Erythroblast (primary cell): ENCODE results near the gene MKI67.
A peak's percentile ranks its signal among the peaks of the same experiment; 100 is the strongest.

Experiments used
- DNase-seq, 2 experiments: peaks; one replicate each; lab custom pipeline; 2025; lab: John Stamatoyannopoulos, UW
- GATA1 ChIP-seq: IDR thresholded peaks from 2 replicates; pipeline ENCODE4 v1.6.1; 2011; ENCODE audit warnings: low read depth, mild to moderate bottlenecking, control low read depth, low read length, moderate library complexity
- POLR2A ChIP-seq: IDR thresholded peaks from 2 replicates; pipeline ENCODE4 v1.6.1; 2011; ENCODE audit warnings: mild to moderate bottlenecking, low read length

The MKI67 gene

DNA sequence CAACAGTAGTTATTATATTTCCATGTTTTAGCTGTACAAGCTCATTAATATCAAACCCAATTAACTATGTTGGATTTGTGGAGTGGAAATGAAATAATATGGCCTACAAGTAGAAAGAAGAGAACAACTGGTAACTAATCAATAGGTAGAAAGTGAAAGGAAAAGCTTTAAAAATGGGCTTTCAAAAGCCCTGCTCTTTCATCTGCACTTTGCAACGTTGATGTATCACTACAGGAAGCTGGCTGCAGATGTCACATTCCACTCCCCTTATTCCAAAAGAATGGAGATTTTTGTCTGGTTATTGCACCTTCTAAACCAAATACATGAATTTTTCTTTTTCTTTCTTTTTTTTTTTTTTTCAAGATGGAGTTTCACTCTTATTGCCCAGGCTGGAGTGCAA lies 11.7 kb upstream of the MKI67 start:
- no peak for DNase-seq
- no peak for TF ChIP-seq POLR2A
- no peak for TF ChIP-seq GATA1

DNA sequence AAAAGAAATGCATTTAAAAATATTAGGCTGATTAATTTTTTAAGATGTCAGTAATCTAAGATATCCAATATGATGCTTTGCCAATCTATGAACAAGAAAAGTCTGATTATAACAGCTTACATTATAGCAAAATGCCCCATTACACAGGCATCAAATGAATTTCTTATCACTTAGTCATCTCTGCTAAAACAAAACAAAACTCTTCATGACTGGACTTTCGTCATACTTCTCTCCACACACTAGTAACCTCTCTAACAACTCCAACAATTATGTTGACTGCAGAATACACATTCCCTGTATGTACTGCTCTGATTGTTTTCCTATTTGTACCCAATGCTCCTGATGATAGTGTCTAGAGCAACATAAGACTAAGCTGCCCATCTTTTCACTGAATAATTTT lies 3.8 kb upstream of the MKI67 start:
- no peak for DNase-seq

DNA sequence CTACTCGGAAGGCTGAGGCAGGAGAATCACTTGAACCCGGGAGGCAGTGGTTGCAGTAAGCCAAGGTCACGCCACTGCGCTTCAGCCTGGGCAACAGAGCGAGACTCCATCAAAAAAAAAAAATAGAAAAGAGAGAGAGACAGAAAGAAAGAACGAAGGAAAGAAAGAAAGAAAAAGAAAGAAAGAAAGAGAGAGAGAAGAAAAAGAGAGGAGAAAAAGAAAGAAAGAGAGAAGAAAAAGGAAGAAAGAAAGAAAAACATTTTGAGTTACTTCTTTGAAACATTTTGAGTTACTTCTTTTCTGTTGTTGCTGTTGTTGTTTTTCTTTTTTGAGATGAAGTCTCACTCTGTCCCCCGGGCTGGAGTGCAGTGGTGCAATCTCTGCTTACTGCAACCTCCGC lies 2.4 kb upstream of the MKI67 start:
- no peak for DNase-seq
- TF ChIP-seq POLR2A: no peak
- TF ChIP-seq GATA1: no peak

More for the DNA sequence above, 3.8 kb upstream of the MKI67 start:
- TF ChIP-seq GATA1 (no peak), POLR2A (no peak)

DNA sequence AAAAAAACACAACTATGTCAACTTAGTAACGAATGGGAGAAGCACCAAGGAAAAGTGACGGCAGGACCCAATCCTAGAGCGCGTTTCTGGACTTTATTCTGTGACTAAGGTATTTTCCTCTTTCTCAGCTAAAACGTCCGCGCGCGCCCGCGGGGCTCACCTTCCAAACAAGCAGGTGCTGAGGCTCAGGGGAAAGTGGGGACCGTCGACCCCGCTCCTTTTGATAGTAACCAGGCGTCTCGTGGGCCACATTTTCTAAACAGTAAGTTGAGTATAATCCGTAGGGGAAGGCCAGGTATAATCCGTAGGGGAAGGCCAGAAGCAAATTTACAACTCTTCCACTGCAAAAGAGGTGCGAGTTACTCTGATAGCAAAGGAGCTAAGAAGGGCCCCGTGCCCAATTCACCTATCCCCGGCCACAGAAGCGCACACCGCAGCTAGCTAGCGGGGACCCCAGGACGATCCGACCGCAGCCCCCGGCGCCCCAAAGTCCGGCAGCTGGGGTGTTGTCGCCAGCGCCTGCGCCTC lies 743 bp downstream of the MKI67 start:
- TF ChIP-seq GATA1 (no peak), POLR2A (no peak)
- peak; percentile 56 to 76 for DNase-seq

DNA sequence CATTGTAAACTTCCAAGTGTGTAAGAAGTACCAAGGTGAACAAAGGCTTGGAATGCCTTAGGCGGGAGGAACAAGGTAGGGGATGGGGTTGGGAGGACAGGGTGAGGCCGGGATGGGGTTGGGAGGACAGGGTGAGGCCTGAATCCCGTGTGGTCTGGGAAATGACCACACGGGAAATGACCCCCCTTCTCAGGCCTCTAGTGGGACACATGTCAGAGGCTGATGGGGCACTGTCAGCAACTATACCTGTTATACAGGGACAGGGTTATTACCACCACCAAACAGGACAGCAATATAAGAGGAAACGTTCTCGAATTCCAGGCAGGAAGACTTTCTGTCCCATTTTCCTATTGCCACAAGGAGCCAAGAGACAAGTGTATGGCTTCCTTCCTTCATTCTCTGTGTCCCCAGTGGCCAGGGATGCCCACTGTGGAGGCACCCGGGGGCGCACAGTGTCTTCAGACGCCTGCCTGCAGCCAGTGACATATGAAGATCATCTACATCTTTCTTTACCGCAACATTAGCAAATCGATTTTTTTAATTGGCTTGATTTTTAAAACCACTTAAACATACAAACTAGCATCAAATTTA lies 1.3 kb downstream of the MKI67 start:
- peak; percentile 48 to 68 for DNase-seq
- no peak for TF ChIP-seq POLR2A
- TF ChIP-seq GATA1: no peak

DNA sequence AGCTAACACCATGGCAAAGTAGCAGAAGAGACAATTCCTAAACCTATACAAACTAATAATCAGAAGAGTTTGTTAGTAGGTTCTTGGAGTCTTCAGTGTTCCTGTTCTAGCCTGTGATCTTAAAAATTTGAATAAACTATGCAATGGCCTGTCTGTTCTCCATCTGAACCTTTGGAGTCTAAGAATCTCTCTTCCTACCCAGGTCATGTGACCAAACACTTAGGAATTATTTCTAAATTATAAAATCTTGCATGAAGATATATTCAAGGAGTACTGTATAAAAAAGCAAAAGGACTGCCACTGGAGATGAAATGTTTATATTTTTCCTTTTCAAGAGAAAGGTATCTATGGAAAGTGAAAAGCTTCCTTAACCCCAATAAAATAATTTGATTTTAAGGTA lies 2.4 kb downstream of the MKI67 start:
- peak in 1 of 2 experiments; percentile 21 for DNase-seq

DNA sequence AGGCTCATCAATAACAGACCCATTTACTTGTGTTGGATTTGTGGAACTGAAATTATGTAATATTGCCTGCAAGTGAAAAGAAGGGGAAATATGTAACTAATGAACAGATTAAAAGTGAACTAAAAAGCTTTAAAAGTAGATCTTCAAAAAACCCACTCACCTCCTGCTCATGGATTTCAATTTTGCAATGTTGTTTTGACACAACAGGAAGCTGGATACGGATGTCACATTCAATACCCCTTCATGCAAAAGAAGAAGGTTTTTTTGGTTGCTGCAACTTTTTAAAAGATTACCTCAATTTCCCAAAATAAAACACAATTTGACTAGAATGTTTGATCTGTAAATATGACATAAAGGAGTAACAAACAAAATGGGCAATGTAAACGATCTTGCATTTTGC lies 3.3 kb downstream of the MKI67 start:
- TF ChIP-seq POLR2A: no peak
- TF ChIP-seq GATA1: no peak
- DNase-seq: no peak

More for the DNA sequence above, 2.4 kb downstream of the MKI67 start:
- TF ChIP-seq POLR2A (no peak), GATA1 (no peak)

DNA sequence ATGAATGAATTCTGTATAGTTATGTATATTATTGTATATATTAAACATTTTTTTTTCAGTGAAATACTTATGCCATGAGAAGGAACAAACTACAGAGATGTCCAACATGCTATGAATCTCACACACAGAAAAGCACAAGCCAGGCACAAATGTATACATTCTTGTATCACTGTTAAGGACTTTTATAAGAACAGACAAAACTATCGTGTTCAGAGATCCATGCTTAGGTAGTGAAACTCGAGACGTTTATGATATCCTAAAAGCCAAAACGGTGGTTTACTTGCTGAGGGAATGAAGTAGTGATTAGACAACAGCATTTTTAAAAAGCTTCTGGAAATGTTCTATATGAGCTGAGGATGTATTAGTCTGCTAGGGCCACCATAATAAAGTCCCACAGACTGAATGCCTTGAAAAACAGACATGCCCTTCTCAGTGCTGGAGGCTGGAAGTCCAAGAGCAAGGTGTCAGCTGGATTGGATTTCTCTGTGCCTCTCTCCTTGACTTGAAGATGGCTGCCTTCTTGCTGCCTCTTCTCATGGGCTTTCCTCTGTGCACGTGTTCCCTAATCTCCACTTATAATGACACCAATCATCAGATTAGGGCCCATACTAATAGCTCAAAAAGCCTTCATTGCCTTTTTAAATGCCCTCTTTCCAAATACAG lies 4.3 kb downstream of the MKI67 start:
- DNase-seq: no peak
- TF ChIP-seq GATA1: no peak
- no peak for TF ChIP-seq POLR2A

DNA sequence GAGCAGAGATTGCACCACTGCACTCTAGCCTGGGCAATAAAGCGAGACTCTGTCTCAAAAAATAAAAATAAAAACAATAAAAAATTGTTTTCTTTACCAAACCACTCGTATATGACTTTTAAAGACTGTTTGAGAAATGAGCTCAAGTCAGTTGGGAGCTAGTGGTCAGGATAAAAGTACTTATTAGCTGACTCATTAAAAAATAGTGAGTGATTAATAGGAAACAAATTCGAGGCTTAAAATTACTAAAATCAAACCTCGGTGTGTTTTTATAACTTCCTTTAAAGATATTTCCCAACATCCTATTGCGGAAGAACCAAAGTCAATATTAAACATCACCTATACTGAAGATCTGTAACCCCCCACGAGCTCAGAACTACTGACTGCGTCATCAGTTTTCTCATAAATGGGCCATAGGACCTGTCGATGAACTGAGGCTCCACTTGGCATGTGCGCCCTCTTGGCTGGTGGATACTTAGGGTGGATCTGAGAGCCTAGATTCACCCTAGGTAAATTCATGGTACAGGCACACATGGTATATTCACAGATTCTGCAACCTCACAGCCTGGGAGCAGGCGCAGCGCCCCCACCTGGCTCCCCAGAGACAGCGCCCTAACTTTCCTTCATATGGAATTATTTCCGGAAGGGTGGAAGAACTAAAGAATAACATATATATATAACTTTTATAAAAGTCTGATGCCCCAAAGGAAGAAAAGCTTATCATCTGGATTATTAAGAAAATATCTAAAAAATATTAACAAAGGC lies 9.2 kb downstream of the MKI67 start:
- peak in 1 of 2 experiments; percentile 14 for DNase-seq
- TF ChIP-seq GATA1 (no peak), POLR2A (no peak)

DNA sequence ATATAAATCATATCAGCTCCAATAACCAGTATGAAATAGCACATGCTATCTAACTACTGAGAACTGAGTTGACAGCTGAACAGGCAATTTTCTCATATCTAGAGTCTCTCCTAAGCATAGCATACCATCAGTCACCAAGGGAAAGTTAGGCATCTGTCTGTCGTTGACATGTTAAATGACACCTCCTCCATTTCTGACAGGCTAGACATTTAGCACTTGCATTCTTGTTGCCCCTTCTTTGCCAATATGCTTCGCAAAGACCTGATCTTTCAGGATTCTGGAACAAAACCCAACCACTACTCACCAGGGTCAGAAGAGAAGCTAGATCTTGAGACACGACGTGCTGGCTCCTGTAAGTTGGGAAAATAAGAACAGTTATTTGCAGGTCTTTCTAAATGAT lies 10.0 kb downstream of the MKI67 start:
- DNase-seq: no peak
- TF ChIP-seq POLR2A: no peak
- no peak for TF ChIP-seq GATA1

DNA sequence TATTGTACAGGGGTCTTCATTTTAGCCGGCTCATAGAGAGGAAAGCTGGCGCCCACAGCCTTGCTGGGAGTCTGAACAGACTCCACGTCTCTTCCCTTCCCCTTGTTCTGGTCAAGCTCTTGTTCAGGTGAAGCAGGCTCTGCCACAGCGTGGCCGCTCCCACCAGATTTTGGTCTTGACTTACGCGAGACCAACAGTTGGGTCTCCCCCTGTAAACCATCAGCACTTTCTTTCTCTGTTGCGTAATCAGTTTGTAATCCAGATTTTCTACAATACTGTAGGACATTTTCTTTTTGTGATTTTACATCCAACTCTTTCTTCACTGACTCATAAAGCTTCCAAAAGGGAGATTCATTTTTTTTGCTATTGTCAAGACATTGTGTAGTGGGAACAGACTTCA lies 10.9 kb downstream of the MKI67 start:
- DNase-seq: no peak
- TF ChIP-seq POLR2A: no peak
- no peak for TF ChIP-seq GATA1

DNA sequence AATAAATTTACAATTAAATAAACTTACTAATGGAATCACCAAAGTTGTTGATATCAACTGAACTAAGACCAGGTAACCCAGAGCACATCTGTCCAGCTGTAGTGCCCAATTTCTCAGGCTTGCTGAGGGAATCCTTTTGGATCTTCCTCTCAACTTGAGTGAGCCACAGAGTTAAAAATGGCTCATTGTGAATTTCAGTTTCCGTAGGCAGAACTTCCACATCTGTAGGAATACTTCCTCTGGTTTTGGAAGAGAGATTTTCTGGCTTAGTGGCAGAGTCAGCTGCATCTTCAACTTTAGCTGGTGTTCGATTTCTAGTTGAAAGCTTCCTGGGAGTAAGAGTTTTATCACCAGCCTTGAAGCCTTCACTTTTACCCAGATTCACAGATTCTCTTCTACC lies 11.3 kb downstream of the MKI67 start:
- TF ChIP-seq POLR2A: no peak
- TF ChIP-seq GATA1: no peak
- DNase-seq: no peak

DNA sequence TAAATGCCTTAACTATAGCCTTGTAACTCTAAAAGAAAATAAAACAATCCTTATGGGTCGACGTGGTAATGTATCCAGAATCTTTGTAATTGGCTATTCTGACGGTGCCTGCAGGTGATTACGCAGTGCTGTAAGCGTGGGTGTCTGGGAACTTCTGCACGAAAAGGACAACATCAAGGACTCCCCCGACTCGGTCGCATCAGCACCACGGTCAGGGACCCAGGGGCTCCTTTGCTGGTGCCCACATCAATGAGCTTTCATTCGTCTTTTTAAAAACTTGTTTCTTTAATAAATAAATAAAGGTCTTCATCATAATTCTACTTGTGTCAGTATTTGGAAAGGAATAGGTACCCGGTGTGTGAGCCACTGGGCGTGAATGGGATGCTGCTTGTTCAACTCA lies 13.2 kb downstream of the MKI67 start:
- DNase-seq: no peak
- TF ChIP-seq POLR2A (no peak), GATA1 (no peak)

DNA sequence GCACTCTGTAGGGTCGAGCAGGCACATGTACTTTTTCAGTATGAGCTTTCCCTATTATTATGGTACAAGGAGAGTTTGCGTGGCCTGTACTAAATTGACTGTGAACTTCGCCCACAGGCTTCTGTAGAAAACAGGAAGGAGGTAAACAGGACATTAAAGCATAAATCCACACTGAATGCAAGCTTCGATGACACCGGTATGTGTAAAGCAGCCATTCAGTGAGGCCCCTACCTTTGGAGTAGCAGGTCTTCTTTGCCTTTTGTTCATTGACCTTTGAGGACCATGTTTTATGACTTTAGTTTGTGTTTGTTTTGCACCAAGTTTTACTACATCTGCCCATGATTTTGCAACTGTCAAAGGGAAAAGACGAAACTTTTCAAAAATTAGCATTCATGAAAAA lies 14.5 kb downstream of the MKI67 start:
- no peak for DNase-seq
- TF ChIP-seq POLR2A (no peak), GATA1 (no peak)
